ENCODE measurements around the gene NGF.

The NGF gene

DNA sequence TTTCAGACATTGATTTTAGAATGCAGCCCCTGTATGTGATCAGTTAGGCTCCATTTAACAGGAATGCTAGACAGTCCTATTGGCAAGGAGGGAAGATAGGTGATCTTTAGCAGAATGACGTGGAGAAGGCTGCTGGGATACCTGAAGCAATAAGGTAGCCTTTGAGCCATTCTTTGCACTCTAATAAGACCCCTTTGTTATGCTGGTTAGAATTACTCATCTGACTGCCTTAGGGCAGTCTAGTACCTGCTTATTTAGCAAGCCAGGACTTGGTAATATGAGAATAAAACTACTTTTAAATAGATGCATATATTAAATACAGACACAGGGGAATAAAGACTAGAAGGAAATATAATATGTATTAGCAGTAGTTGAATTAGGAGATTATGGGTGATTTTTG, 29.1 kb downstream of the NGF start:
- DNase-seq = no peak

DNA sequence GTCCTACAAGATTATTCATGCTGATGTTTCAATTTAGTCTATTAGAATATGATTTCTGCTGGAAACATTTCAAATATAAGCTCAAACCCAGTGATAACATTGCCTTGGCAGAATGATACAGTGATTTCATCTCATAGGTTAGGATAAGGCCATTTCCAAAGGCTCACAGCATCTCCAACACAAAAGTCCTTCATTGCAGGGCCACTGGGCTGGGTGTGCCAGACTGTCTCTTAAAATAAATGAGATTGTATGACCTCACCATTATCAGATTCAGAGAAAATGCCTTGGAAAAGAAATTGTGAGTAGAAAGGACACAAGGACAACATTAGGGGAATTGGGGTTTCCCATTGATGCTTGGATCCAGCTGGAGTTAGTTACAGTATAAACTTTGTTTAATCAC, 30.4 kb downstream of the NGF start:
- DNase-seq = no peak

DNA sequence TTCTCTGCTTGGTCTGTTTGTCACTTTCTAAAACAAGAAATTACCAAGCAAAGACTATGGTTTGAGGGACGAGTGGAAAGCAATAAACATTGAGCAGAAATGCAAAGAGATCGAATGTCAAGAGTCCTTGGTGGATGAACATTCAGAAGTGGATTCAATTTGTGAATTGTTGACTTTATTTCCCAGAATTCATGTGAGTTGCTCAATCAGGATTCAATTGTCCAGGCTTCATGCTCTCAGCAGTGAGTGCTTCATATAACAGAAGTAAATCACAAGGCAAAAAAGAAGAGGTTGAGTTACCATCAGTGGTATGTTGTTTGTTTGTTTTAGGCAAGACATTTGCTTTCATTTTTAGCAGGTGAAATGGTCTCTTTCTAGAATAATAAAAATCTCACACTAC, 31.9 kb downstream of the NGF start:
- DNase-seq = no peak

DNA sequence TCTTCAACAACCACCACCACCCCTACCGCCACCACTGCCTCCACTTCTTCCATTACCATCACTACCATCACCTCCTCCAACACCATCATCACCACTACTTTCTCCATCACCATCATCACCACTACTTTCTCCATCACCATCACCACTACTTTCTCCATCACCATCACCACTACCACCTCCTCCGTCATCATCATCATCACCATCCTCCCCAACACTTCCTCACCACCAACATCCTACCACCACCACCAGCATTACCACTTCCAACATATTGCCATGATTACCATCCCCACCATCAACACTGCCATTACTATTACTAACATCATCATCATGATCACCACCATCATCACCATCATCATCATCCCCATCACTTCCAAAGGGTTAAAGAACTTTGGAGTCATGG, 34.7 kb downstream of the NGF start:
- no peak for DNase-seq

DNA sequence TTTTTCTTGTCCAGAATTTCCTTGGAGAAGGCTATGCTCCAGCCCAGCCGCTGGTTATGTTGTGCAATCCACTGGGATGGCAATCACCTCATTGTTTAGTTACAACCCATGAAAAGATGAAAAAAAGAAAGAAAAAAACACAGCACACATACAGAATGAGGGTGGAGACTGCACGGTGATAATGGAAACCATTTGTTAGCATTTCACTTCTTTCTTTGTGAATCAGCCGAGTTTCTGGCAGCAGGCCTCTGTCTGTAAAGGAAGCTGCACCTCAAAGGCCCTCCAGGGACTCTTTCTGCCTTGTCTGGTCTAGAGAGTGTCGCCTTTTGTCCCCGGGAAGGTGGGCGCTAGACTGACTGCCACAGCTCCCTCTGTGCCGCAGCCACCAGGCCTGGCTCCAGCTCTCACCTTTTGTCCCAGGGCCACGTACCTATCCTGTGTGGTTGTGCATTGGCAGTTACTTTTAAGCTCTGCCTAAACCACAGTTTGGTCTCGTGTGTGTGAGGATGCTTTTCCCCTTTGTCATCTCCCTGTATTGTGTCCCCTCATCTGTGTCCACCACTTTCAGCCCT, 35.6 kb downstream of the NGF start:
- DNase-seq = no peak

DNA sequence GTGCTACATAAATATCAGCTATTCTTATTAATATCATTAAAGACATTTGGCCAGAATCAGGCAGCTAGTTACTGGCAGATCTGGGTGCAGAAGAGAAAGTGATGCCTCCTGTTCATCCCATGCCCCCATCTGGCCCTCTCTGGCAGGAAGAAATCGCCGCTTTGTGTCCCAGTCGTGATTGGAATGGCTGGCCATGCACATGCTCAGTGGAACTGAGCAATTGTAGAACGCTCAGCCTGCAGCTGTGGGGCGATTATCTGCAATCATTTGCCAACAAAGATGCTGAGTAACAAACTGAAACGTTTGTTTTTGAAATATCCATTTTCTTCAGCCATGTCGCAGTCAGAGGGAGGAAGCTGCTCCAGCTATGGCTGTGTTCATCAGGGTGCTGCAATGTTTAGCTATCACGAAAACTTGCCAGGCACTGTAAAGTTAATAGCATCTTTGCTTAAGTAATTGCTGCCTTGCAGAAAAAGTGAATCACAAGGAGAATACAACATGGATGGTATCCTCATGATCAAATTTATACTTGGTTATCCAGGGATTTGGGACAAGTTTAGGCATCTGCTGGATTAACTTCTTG, 36.5 kb downstream of the NGF start:
- DNase-seq = no peak

DNA sequence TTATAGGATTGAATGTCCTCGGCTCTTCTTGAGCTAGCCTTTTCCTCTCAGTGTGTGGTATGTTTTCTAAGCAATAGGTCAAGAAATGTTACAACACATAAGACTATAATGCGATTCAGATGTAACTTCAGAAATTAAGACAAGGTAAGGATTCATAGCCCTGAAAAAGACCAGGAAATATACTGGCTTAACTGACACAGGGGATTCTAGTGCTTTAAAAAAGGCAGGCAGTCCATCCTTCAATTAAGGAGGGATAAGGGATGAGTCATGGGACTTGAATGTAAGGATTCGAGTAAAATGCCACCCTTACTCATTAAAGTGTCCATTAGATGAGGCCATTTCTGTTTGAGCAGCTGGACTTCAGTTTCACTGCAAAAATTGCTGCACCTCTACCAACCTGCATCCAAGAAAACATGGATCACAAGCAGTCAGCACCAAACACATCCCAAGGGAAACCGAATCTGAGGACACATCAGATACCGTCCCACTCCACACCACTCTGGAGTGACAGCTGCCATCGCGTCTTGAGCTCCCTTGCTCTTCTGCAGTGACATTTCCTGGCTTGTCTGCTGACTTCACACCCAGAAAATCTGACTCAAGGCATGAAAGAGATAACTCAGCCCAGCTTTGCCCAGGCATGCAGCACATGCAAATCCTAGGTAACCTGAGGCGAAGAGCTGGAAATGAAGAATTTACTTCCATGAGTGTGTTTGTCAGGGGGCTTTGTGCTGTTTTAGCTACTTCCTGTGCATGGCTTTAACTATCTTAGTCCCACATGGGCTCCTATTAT, 37.8 kb downstream of the NGF start:
- no peak for DNase-seq

DNA sequence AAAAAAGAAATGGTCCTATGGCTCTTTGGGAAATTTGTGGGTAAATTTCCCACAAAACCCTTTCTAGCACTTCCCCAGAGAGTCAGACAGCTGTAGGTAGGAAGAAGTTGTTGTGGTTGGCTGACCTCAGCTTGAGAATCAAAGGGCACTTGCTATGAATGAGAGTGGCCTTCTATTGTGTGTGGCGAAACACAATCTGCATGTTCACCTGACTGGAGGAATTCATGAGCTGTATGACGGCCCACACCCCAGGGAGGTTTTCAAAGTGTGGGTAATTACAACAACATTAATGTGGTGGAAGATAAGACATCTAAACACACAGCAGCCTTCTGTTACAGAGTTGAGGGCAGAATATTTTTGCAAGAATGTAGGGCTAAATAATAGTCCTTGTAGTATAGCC, 38.8 kb downstream of the NGF start:
- no peak for DNase-seq

DNA sequence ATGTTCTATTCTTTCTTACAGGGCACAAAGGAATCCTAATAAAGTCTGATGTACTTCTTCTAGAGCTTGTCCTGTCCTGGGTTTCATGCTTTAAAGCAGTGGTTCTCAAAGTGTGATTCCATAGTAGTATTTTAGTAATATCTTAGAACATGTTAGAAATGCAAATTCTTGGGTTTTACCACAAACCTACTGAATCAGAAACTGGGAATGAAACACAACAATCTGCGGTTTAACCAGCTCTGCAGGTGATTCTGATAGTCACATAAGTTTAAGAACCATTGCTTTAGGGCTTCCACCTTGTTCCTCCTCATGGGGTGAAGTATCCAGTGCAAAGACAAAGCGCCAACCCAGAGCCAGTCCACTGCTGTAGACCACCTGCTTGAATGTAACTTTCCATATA, 41.1 kb downstream of the NGF start:
- no peak for DNase-seq

DNA sequence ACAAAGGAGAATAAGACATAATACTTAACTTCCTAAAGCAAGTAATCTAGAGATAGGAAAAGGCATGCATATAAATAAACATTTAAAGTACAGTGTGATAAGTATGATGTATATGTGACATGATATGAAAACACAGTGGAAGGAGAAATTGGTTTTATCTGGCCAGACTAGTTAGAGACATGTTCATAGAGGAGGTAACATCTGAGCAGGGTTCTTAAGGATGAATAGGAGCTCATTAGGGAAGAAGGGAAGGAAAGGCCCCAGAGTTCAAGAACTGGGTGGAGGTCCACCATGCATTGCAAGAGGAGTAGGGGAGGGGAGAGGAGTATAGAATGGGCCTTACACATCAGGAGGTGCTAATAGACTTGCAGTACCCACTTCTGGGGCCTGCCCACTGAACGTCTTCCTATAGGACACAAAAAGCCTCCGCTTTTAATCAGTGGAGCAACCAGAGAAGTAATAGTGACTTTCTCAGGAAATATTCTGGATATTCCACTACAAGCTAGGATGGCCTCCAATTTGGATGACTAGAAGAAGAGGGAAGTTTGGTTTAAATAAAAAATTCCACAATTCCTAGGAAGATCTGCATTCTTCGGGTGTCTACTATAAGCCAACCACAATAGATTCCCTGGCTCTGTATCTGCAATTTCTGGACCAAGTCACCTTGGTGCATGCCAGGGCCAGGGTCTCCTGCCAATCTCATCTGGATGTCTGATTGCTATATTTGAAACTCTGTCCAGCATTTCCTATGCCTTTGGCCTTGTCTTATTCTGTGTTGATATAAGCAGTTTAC, 41.9 kb downstream of the NGF start:
- no peak for DNase-seq

DNA sequence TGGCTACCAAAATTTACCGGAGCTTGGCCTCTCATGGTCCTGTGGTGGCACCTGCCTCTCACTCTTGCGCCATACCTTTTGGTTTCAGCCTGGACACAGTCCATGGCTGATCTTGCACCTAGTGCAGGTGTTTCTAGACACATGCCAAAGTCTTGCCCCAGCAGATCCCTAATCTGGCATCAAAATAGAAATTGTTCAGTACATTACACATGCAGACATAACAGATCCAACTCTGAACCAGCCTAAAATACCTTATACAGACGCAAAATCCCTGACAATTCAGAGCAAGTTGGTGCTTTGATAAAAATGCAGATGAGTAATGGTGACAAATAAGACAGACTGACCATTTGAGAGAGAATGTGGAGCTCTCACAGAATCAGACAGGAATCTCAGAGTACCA, 44.1 kb downstream of the NGF start:
- DNase-seq = no peak

DNA sequence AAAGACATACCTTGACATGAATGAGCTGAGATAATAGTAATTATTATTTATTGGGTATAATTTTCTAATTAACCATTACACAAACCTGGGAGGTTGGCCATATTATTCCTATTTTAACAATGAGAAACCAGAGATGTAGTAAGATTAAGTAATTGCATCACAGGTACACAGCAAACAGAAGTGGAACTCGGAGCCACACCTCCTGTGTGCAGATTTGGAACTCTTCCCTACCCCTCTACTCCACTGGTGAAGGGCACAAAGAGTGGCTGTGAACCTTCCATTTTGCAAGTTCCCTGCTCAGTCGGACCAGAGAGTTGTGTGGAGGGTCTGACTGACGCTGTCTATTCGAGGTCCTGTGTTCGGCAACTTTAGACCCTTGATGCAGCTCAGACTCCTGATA, 45.0 kb downstream of the NGF start:
- DNase-seq = no peak

DNA sequence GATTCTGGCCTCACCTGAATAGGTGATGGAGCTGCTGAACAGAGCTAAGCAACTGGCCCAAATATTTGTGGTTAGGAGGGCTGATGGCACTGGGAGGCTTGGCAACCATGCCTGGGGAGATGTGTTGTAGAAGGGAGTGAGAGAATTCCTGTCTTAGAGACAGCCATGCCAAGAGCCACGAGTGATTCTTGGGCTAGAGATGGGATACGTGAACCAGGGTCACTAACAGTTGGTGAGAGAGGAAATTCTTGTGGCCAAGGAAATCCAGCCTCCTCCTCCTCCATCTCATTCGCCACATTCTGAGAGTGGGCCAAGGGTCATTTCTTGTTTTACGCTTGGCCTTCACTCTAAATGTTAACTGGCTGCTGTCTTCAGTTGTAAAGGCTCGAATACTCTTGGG, 46.3 kb downstream of the NGF start:
- DNase-seq = no peak

DNA sequence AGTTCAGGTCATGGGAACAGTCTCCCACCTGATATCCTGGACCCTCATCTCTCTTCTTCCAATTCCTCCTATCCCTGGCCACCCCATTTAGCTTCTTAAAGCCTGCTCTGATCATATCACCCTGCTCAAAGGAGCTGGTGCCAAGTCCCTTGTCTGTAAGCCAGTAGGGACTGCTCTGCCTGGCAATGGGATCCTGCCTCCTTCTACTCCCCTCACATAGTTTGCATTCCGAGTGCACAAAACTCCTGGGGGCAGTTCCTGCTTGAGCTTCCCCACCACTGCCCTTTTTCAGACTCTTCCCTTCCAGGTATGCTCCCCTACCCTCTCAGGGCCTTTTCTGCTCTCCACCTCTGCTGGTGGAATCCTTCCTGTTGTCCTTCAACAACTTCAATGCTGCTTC, 48.1 kb downstream of the NGF start:
- no peak for DNase-seq

DNA sequence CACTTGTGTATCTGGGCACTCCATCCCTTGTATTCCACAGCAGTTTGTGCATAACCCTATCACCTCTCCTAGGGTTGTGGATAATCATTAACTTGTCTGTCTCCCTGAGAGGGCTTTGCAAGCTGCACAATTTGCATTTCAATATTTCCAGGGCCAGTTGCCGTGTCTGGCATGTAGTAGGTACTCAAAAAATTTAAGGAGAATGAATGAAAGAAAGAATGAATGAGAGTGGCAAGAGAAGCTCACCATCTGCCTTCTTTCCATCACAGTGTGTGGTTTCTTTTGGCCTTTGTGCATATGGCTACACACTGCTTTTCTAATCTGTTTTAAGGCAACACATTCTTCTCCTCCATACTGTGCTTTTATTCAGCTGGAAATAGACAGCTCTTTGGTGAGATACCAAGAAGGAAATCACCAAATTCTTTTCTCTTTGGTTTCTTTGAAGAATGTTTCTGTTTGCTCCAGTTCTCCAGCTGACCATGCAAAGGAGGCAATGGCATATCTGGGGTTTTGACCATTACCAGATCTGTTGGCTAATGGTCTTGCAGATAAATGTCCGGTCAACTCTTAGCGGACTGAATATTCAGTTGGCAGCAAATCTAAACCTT, 49.4 kb downstream of the NGF start:
- DNase-seq = no peak

DNA sequence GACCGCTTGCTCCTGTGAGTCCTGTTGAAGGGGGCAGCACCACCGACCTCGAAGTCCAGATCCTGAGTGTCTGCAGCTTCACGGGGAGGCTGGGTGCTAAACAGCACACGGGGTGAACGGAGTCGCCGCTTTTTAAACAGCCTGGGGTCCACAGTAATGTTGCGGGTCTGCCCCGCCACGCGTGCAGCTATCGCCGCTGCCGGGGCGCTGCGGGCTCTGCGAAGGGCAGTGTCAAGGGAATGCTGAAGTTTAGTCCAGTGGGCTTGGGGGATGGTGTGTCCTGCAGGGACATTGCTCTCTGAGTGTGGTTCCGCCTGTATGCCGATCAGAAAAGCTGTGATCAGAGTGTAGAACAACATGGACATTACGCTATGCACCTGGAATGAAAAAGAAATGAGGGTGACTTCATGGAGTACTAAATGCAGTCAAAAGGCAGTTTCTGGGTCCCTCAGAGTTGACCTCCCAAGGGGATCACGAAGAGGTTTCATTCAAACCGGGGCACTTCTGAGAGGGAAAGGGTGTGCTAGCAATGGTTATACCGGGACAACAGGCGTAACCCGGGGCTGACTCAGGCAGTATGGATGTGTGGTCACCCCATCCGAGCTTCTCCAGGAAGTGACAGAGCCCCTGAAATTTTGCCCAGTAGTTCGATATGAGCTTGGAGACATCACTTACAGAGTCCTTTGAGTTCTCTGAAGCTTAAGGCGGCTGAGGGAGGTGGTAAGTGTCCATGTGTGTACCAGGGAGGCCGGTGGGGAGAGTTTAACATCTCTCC, 51.4 kb downstream of the NGF start:
- no peak for DNase-seq

DNA sequence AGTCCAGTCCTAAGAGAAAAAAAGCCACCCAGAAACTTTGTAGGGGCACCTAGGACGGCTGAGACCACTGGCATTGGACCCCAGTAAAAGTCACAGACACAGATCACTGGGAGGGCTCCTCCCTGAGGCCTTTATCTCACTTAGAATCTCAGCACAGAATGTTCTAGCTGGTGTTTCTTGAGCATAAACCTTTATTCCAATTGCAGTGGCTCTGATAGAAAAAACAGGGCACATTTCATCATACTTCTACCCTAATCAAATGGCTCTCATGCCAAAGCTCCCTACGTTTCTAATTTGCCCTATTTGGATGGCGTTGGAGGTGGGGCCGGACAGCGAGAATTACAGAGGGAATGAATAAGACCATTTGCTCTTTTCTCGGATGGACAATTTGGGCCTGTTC, 53.8 kb downstream of the NGF start:
- DNase-seq = no peak

DNA sequence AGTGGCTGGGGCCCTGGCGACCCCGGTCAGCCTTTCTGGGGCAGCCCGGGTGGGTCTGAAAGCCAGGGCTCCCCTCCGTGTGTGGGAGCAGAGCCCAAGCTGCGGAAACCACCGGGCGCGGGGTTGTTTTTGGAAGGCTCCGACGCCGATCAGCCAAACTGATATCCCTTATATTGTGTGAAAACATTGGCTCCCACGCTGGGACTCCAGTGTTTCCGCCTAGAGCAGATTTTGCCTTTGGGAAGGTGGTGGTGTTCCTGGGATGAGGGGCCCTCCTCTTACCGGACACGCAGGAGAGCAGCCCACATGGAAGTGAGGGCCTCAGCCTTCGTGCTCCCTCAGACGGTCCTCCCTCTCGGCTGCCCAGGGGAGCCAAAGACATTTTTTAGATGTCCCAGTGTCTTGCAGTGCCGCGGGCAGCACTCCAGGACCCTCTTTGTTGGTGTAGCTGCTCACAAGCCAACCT, 54.3 kb downstream of the NGF start:
- DNase-seq = no peak

DNA sequence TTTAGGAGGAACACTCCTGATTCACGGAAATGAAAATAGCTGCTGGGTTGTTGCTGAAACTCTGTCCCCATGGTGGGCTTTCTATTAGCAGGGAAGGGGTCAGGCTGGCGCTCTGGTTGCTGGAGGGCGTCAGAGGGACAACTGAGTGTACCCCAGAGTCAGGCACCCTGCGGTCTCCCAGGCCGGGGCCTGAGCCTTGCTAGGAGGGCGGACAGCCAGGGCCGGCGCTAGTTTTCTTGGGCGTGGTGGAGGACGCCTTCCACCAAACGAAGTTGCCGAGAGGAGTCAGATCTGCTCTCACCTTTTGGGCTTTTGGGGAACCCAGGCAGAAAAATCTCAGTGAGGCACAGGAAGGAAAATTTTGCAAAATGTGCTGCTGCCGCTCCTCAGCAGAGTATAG, 54.8 kb downstream of the NGF start:
- no peak for DNase-seq

DNA sequence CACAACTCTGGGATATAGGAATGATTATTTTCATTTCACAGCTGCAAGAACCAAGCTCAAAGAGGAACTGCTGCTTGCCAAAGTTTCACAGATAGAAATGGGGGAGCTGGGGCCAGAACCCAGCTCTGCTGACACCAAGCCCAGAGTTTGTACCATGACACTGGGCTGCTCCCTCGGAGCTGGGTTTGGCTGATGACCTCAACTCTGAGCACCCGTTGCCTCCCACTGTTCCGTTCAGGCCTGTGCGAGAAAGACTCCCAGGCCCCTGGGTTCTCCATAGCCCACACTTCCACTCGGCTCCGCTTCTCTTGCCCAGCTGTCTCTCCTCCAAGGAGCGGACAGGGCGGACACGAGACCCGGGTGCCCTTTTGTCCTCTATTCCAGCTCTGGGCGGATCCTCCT, 55.2 kb downstream of the NGF start:
- no peak for DNase-seq

DNA sequence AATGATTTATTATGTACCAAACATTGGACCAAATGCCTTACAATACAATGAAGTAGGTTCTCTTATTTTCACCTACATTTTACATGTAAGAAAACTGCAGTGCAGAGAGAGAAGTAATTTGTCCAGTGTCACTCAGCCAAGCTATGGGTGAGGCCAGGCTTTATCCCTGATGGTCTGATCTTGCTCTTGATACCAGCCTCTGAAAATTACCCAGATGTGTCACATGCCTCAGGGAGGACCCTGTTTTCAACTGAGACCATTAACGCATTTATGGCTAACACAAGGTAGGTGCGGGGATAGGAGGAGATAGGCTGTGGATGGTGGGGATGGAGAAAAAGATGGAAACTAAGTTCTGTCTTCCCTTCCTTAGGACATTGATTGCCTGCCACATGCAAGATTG, 56.9 kb downstream of the NGF start:
- DNase-seq = no peak

DNA sequence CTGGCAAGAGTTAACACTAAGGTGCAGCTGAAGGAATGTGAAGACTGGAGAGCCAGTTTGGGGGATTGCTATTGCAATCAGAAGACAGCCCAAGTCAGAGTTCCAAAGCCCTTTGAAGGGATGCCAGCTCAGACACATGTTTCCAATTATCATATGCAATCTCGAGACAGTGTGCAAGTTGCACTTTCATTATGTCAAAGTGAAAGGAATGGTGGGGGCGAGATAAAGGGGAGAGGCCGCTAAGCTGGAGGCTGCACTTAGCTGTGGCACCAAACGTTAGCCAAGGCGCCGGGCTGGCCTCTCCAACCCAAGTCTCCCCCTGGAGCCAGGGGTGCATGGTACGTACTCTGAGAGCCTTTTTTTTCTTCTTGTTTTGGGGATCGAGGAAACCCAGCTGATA, 58.0 kb downstream of the NGF start:
- DNase-seq = no peak

Measured in central memory CD4-positive, alpha-beta T cell (primary cell).